Peyer's patch (tissue), 4 donors: ENCODE measurements around the gene XPC.

Experiments used
- POLR2A ChIP-seq, 2 donors: fragments of 450-650 bp; IDR thresholded peaks; one replicate each; pipeline ENCODE4 v1.5.1; 2017; ENCODE audit warnings: antibody characterized with exemption in 2 of 2, mild to moderate bottlenecking in 2 of 2, moderate library complexity in 2 of 2
- TF ChIP-seq, protein P1 (sequence below), 6 experiments: fragments of 450-650 bp in 4 of 6; fragments of 200-600 bp in 2 of 6; sonication (generic) in 1 of 6; IDR thresholded peaks; one replicate each; pipeline ENCODE4 v1.5.1; 2017 to 2019; ENCODE audit warnings: antibody characterized with exemption in 6 of 6, mild to moderate bottlenecking in 3 of 6, moderate library complexity in 1 of 6

DNA sequence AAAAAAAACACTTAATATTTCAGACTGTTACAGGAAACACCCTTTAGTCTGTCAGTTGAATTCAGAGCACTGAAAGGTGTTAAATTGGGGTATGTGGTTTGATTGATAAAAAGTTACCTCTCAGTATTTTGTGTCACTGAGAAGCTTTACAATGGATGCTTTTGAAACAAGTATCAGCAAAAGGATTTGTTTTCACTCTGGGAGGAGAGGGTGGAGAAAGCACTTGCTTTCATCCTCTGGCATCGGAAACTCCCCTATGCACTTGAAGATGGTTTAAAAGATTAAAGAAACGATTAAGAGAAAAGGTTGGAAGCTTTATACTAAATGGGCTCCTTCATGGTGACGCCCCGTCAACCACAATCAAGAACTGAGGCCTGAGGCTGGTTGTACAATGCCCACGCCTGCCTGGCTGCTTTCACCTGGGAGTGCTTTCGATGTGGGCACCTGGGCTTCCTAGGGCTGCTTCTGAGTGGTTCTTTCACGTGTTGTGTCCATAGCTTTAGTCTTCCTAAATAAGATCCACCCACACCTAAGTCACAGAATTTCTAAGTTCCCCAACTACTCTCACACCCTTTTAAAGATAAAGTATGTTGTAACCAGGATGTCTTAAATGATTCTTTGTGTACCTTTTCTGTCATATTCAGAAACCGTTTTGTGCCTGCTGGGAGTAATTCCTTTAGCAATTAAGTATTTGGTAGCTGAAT lies 35.7 kb downstream of the XPC start:
- no peak for TF ChIP-seq POLR2A (IDR thresholded peaks at IDR 0.05)
- TF ChIP-seq, protein P1, sequence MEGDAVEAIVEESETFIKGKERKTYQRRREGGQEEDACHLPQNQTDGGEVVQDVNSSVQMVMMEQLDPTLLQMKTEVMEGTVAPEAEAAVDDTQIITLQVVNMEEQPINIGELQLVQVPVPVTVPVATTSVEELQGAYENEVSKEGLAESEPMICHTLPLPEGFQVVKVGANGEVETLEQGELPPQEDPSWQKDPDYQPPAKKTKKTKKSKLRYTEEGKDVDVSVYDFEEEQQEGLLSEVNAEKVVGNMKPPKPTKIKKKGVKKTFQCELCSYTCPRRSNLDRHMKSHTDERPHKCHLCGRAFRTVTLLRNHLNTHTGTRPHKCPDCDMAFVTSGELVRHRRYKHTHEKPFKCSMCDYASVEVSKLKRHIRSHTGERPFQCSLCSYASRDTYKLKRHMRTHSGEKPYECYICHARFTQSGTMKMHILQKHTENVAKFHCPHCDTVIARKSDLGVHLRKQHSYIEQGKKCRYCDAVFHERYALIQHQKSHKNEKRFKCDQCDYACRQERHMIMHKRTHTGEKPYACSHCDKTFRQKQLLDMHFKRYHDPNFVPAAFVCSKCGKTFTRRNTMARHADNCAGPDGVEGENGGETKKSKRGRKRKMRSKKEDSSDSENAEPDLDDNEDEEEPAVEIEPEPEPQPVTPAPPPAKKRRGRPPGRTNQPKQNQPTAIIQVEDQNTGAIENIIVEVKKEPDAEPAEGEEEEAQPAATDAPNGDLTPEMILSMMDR (IDR thresholded peaks at IDR 0.05) = no peak
